Measurements from ENCODE around the gene EFCAB11. TPM values are rescaled to one million over a fixed set of nuclear protein-coding genes. Genes with fewer than 3 reads are reported as not detected.

Gene EFCAB11
- total and polyA plus RNA-seq, 11 donors = 0.79 to 4.6 (median 3.3) TPM

GRCh38 chr14:89987161-89987475, 32.6 kb upstream of the EFCAB11 start:
- TF ChIP-seq CTCF (IDR thresholded peaks at IDR 0.05) (no peak), POLR2A (IDR thresholded peaks at IDR 0.05) (no peak)
- no peak for DNase-seq
- Histone ChIP-seq H3K27ac (no peak overlapping the region), H3K27me3 (no peaks in the 10 kb centered on the region), H3K4me1 (no peaks in the 10 kb centered on the region), H3K36me3 (peaks cover 0 to 94% (median 51%) of the 10 kb centered on the region in 9 donors), H3K9me3 (no peaks in the 10 kb centered on the region), H3K4me3 (no peak overlapping the region)
- intact Hi-C loops (cut with DNase I) = loop anchor here in 1 of 10 donors (10.0 kb wide), 1 partner anchor 78 kb away; the partner anchor contains the start of gene KCNK13
- ATAC-seq = no peak

GRCh38 chr14:89986462-89987160, 32.1 kb upstream of the EFCAB11 start:
- Histone ChIP-seq H3K27me3 (no peaks in the 10 kb centered on the region), H3K9me3 (no peaks in the 10 kb centered on the region), H3K4me3 (no peak overlapping the region), H3K4me1 (no peaks in the 10 kb centered on the region), H3K36me3 (peaks cover 0 to 93% (median 51%) of the 10 kb centered on the region in 9 donors), H3K27ac (no peak overlapping the region)
- WGBS, 4 donors = 91 to 93% (median 91%) methylated on average over 5 of the region's 5 CpGs
- TF ChIP-seq POLR2A (IDR thresholded peaks at IDR 0.05) = no peak
- TF ChIP-seq CTCF (IDR thresholded peaks at IDR 0.05) = no peak
- no peak for ATAC-seq
- intact Hi-C loops (cut with DNase I) = loop anchor here in 1 of 10 donors (10.0 kb wide), 1 partner anchor 78 kb away; the partner anchor contains the start of gene KCNK13
- DNase-seq = no peak

- DNase-seq (no peak), ATAC-seq (no peak)
- Histone ChIP-seq H3K4me1 (no peaks in the 10 kb centered on the region), H3K36me3 (peaks cover 0 to 97% (median 38%) of the 10 kb centered on the region in 9 donors), H3K27me3 (no peaks in the 10 kb centered on the region), H3K4me3 (no peak overlapping the region), H3K27ac (no peak overlapping the region), H3K9me3 (no peaks in the 10 kb centered on the region)
- 93 to 100% (median 98%) methylated on average over 2 of the region's 2 CpGs; no CpG with 5 or more reads in 1 of the 4 donors for WGBS, 4 donors
- intact Hi-C loops (cut with DNase I) = loop anchor here in 1 of 10 donors (10.0 kb wide), 1 partner anchor 81 kb away; the partner anchor contains the start of gene KCNK13
- TF ChIP-seq CTCF (IDR thresholded peaks at IDR 0.05) (no peak), POLR2A (IDR thresholded peaks at IDR 0.05) (no peak)
Observed at GRCh38 chr14:89983375-89983774, 28.8 kb upstream of the EFCAB11 start.

GRCh38 chr14:89978656-89979055, 24.1 kb upstream of the EFCAB11 start:
- no peaks in the 10 kb centered on the region for H3K4me1 ChIP-seq
- TF ChIP-seq CTCF (IDR thresholded peaks at IDR 0.05) (no peak), POLR2A (IDR thresholded peaks at IDR 0.05) (no peak)
- H3K36me3 ChIP-seq = peaks cover 0 to 85% (median 26%) of the 10 kb centered on the region in 9 donors
- intact Hi-C loops (cut with DNase I) = loop anchor here in 1 of 10 donors (10.0 kb wide), 1 partner anchor 86 kb away; the partner anchor contains the start of gene KCNK13
- no peak overlapping the region for H3K27ac ChIP-seq
- DNase-seq (no peak), ATAC-seq (no peak)
- H3K9me3 ChIP-seq = no peaks in the 10 kb centered on the region
- no peak overlapping the region for H3K4me3 ChIP-seq
- 75 to 81% (median 78%) methylated on average over 4 of the region's 4 CpGs for WGBS, 4 donors
- H3K27me3 ChIP-seq = no peaks in the 10 kb centered on the region
